Progenitor cell of endocrine pancreas (in vitro differentiated cells): ENCODE data around the gene HOXB9. TPM values are rescaled to one million over a fixed set of nuclear protein-coding genes. Genes with fewer than 3 reads are reported as not detected.

Experiments used
- DNase-seq: peaks from one replicate; pipeline ENCODE4 v3.0.0; 2021; ENCODE audit warnings: low spot score; ENCODE audit not compliant: unreplicated experiment
- H3K27ac Mint-ChIP-seq: 2 replicates; pipeline ENCODE4 v1.8.0; 2021; ENCODE audit warnings: mild to moderate bottlenecking, moderate library complexity, mixed read lengths
- H3K27me3 Mint-ChIP-seq: 2 replicates; pipeline ENCODE4 v1.8.0; 2021; ENCODE audit warnings: mixed read lengths
- H3K36me3 Mint-ChIP-seq: 2 replicates; pipeline ENCODE4 v1.8.0; 2022; ENCODE audit warnings: mixed read lengths; ENCODE audit not compliant: insufficient read depth
- H3K4me1 Mint-ChIP-seq: 2 replicates; pipeline ENCODE4 v1.8.0; 2021; ENCODE audit warnings: low read depth, mixed read lengths
- H3K4me3 Mint-ChIP-seq: 2 replicates; pipeline ENCODE4 v1.8.0; 2021; ENCODE audit warnings: low read depth, mild to moderate bottlenecking, moderate library complexity, mixed read lengths
- H3K9me3 Mint-ChIP-seq: 2 replicates; pipeline ENCODE4 v1.8.0; 2021; ENCODE audit warnings: low read depth, mixed read lengths
- total RNA-seq: library from RNA; stranded (reverse); gene quantifications from 2 replicates; pipeline ENCODE4 v1.2.1, GENCODE V29; 2021
- TF ChIP-seq, protein P1 (sequence below): fragments of 200-600 bp; sonication (generic); IDR thresholded peaks from one replicate; pipeline ENCODE4 v1.5.0; 2021; ENCODE audit warnings: antibody characterized with exemption, mild to moderate bottlenecking; ENCODE audit not compliant: unreplicated experiment

HOXB9 gene
- total RNA-seq, 1 donor from 2014 or later, result not detected

DNA sequence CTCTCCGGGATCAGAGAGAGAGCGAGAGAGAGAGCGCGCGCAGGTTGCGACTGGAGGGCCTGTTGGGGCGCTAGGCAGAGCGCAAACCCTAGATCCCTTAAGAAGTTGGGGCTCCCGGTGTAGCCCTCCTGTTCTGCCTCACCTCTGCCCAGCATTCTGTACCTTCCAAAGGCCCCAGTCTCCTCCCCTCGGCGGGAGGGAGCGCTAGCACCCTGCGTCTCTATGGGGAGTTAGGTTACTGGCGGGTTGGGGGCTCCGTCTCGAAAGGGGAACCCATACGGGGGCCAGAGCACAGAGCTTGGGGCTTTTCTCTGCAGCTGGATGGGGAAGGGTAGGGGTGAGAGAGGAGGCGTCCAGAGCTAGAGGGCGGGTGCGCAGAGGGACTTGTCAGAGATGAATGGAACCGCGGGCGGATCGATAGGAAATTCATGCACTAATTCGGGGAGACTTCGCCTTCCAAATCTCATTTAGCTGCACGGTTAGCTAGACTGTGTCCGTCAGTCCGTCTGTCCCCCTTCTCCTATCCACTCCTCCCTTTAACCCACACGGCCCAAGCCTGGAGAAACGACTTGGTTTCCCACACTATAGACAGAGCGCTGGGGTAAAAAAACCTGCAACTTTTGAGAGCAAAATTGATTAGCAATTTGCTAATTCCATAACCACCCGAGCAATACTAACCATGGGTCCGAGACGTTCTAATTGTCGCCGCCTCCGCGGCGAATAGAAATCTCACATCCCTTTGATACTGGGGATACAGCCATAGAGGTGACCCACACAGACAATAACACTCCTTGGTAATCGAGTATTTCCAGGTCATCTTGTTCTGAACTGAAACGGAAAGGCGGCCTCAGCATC, 47.3 kb downstream of the HOXB9 start:
- DNase-seq, result no peak
- no peaks in the 10 kb centered on the region for H3K36me3 Mint-ChIP-seq
- H3K9me3 Mint-ChIP-seq, result no peaks in the 10 kb centered on the region
- peak overlapping the region; percentile 78 for H3K27ac Mint-ChIP-seq
- TF ChIP-seq, protein P1, sequence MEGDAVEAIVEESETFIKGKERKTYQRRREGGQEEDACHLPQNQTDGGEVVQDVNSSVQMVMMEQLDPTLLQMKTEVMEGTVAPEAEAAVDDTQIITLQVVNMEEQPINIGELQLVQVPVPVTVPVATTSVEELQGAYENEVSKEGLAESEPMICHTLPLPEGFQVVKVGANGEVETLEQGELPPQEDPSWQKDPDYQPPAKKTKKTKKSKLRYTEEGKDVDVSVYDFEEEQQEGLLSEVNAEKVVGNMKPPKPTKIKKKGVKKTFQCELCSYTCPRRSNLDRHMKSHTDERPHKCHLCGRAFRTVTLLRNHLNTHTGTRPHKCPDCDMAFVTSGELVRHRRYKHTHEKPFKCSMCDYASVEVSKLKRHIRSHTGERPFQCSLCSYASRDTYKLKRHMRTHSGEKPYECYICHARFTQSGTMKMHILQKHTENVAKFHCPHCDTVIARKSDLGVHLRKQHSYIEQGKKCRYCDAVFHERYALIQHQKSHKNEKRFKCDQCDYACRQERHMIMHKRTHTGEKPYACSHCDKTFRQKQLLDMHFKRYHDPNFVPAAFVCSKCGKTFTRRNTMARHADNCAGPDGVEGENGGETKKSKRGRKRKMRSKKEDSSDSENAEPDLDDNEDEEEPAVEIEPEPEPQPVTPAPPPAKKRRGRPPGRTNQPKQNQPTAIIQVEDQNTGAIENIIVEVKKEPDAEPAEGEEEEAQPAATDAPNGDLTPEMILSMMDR, result no peak
- H3K27me3 Mint-ChIP-seq, result peaks cover 69% of the 10 kb centered on the region
- H3K4me1 Mint-ChIP-seq, result peaks cover 9% of the 10 kb centered on the region
- peak overlapping the region; percentile 62 for H3K4me3 Mint-ChIP-seq

DNA sequence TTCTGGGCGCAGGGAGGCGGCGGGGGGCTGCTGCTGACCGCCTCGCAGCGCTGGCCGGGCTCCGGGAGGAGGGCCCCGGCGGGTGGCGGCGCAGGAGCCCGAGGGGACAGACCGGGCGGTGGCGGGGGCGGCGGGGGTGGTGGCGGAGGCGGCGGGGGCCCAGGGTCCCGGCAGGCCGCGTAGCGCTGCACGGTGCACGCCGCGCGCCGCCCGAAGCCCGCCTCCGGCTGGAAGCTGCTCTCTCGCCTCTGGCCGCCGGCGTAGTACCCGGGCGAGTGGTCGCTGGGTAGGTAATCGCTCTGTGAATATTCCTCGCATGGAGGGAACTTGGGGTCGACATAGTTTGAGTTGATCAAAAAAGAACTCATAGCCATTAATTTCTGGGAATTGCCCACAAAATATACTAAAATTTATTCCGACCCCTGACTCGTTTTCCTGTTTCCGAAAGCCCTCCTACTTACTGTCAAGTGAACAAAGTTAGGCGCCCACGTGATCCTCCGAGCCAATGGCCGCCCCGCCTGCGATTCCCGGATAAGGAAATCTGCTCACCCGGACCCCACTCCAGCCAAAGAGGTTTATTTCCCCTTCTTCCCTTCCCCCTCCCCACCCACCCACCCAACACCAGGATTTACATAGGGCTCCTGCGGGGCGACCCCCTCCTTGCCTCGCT, 48.1 kb downstream of the HOXB9 start, which contains the start of gene HOXB4:
HOXB4 (minus strand) TSS at position 405 of the 670 bp plus-strand sequence; CDS start at position 374, 31 bp downstream.
- Mint-ChIP-seq H3K36me3 (no peaks in the 10 kb centered on the region), H3K4me1 (peaks cover 11% of the 10 kb centered on the region), H3K9me3 (no peaks in the 10 kb centered on the region), H3K27ac (peak within 1 kb of the TSS; percentile 78), H3K27me3 (peaks cover 61% of the 10 kb centered on the region), H3K4me3 (peak within 1 kb of the TSS; percentile 75)
- TF ChIP-seq, protein P1, result no peak
- DNase-seq, result no peak

DNA sequence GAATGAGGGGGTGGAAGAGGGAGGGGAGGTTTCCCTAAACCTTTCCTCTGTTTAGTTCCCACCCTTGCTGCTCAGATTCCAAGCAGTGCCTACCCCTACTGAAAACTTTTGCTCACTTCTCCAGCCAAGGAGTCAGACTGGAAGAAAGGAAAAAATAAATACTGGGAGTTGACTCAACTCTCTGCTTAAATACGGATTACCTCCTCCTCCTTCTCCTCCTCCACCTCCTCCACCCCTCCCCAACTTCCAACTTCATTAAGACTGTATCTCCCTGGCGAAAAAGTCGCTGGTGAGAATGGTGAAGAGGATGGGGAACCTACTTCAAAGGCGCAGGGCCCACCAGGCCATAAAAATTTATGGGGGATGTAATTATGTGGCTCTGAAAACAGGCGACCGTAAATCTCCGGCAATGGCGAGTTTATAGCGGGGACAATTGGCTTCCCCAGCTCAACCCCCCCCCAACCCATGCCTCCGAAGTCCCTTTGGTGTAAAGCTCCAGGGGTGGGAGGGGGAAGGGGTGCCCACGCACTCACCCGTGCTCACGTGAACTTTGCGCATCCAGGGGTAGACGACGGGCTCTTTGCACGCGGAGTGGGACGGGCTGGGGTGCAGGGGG, 48.7 kb downstream of the HOXB9 start:
- no peak for DNase-seq
- Mint-ChIP-seq H3K36me3 (no peaks in the 10 kb centered on the region), H3K4me3 (peak overlapping the region; percentile 63), H3K27ac (peak overlapping the region; percentile 49), H3K4me1 (peaks cover 11% of the 10 kb centered on the region), H3K9me3 (no peaks in the 10 kb centered on the region), H3K27me3 (peaks cover 55% of the 10 kb centered on the region)
- TF ChIP-seq, protein P1, result no peak

DNA sequence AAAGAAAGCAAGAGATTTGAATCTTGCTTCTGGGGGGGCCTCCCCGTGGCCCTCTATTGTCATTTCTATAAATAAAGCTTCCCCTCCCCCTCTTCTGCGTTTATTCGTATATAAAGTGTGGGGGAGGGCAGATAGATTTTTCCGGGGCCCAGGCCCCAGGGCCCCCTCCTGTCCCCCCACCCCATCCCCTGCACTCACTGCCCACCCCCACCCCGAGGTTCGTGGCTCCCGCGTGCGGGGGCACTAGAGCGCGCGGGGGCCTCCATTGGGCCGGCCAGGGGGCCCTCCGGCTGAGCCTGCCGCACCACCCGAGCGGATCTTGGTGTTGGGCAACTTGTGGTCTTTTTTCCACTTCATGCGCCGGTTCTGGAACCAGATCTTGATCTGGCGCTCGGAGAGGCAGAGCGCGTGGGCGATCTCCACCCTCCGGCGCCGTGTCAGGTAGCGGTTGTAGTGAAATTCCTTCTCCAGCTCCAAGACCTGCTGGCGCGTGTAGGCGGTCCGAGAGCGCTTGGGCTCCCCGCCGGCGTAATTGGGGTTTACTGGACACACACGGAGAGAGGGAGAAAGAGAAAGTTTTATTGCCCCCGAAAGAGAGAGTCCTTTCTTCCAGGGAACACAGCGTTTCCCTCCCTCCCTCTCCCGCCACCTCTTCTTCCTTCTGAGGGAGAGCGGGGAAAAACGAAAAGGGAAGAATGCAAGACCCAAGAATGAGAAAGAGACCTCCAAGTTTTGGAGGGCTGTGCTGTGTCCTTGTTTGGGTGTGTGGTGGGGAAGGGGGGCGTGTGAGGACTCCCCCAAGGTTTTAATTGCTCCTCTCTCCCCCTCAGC, 49.5 kb downstream of the HOXB9 start:
- H3K9me3 Mint-ChIP-seq, result no peaks in the 10 kb centered on the region
- TF ChIP-seq, protein P1, result no peak
- H3K4me3 Mint-ChIP-seq, result peak overlapping the region; percentile 63
- peaks cover 47% of the 10 kb centered on the region for H3K27me3 Mint-ChIP-seq
- H3K36me3 Mint-ChIP-seq, result no peaks in the 10 kb centered on the region
- no peak overlapping the region for H3K27ac Mint-ChIP-seq
- no peak for DNase-seq
- H3K4me1 Mint-ChIP-seq, result peaks cover 11% of the 10 kb centered on the region
